Endodermal cell (in vitro differentiated cells): Measurements from ENCODE around the gene NUDT5. TPM values are rescaled to one million over a fixed set of nuclear protein-coding genes. Genes with fewer than 3 reads are reported as not detected.

Experiments used
- DNase-seq: peaks from one replicate; pipeline ENCODE4 v3.0.0-alpha.2; 2017
- H3K27ac ChIP-seq: 2 replicates; pipeline ENCODE4 v1.5.1; 2013; ENCODE audit warnings: mild to moderate bottlenecking, low read depth, low read length, moderate library complexity
- H3K27me3 ChIP-seq: 2 replicates; pipeline ENCODE4 v1.6.1; 2013; ENCODE audit warnings: mild to moderate bottlenecking, low read length, moderate library complexity; ENCODE audit not compliant: insufficient read depth, control insufficient read depth, poor library complexity, severe bottlenecking
- H3K36me3 ChIP-seq: 2 replicates; pipeline ENCODE4 v1.7.0; 2013; ENCODE audit warnings: mild to moderate bottlenecking, low read length, moderate library complexity; ENCODE audit not compliant: control insufficient read depth, insufficient read depth
- H3K4me1 ChIP-seq: one replicate; pipeline ENCODE4 v1.7.0; 2013; ENCODE audit warnings: low read length; ENCODE audit not compliant: control insufficient read depth, insufficient read depth
- H3K4me3 ChIP-seq: 2 replicates; pipeline ENCODE4 v1.5.1; 2013; ENCODE audit warnings: mild to moderate bottlenecking, low read length, moderate library complexity
- H3K9ac ChIP-seq: 2 replicates; pipeline ENCODE4 v1.6.1; 2013; ENCODE audit warnings: mild to moderate bottlenecking, low read length, moderate library complexity; ENCODE audit not compliant: poor library complexity, severe bottlenecking; ENCODE audit errors: extremely low read depth
- H3K9me3 ChIP-seq: 2 replicates; pipeline ENCODE4 v1.6.1; 2013; ENCODE audit warnings: mild to moderate bottlenecking, low read length, moderate library complexity; ENCODE audit not compliant: control insufficient read depth
- H3K27ac Mint-ChIP-seq: 2 replicates; pipeline ENCODE4 v1.8.0; 2020; ENCODE audit warnings: mixed read lengths
- H3K27me3 Mint-ChIP-seq: 2 replicates; pipeline ENCODE4 v1.8.0; 2021; ENCODE audit warnings: mild to moderate bottlenecking, mixed read lengths; ENCODE audit not compliant: insufficient read depth
- H3K36me3 Mint-ChIP-seq: 2 replicates; pipeline ENCODE4 v1.8.0; 2020; ENCODE audit warnings: low read depth, mixed read lengths
- H3K4me1 Mint-ChIP-seq: 2 replicates; pipeline ENCODE4 v1.8.0; 2020; ENCODE audit warnings: mixed read lengths
- H3K4me3 Mint-ChIP-seq: 2 replicates; pipeline ENCODE4 v1.8.0; 2020; ENCODE audit warnings: mild to moderate bottlenecking, moderate library complexity, mixed read lengths
- H3K9me3 Mint-ChIP-seq: 2 replicates; pipeline ENCODE4 v1.8.0; 2020; ENCODE audit warnings: mild to moderate bottlenecking, mixed read lengths
- CTCF ChIP-seq: fragments of 200-600 bp; sonication (generic); conservative IDR thresholded peaks from 2 replicates; pipeline ENCODE4 v1.5.0; 2021; ENCODE audit warnings: antibody characterized with exemption, mild to moderate bottlenecking
- WGBS, 2 experiments: methylation state at CpG; one replicate each; pipeline versions ENCODE4 v1.1.5 to v1.1.7; 2013; ENCODE audit warnings: missing lambda C conversion rate in 2 of 2, mixed read lengths in 1 of 2; ENCODE audit not compliant: insufficient coverage in 1 of 2, insufficient read length in 1 of 2; 5-methylcytosine and 5-hydroxymethylcytosine counted together
- total RNA-seq, 2 donors: library from RNA; stranded (reverse); fragmentation: NEBNext Ultra II Directional in 1 of 2; extraction: Animal tissue kit (Norgen Biotek cat#: 25700) in 1 of 2; gene quantifications; 2 replicates in 1 of 2; 3 replicates in 1 of 2; pipeline ENCODE4 v1.2.1, GENCODE V29; 2021

Gene NUDT5
- total RNA-seq, 2 donors from 2014 or later = 88.7 to 93.9 TPM

GRCh38 chr10:12160664-12161063 is 35.0 kb downstream of the NUDT5 start:
- no peak overlapping the region for H3K27ac Mint-ChIP-seq
- no peaks in the 10 kb centered on the region for H3K4me1 ChIP-seq

GRCh38 chr10:12158111-12158510 is 37.6 kb downstream of the NUDT5 start:
- H3K27me3 Mint-ChIP-seq = no peaks in the 10 kb centered on the region
- H3K36me3 Mint-ChIP-seq = peaks cover 50% of the 10 kb centered on the region
- no peak for DNase-seq
- no peak for TF ChIP-seq CTCF
- WGBS, 2 experiments = 92 to 100% methylated on average over 1 to 3 of the region's 3 CpGs
- H3K27ac Mint-ChIP-seq = no peak overlapping the region
- H3K27ac ChIP-seq = no peak overlapping the region
- H3K27me3 ChIP-seq = no peaks in the 10 kb centered on the region
- H3K4me3 Mint-ChIP-seq = no peak overlapping the region
- H3K4me1 Mint-ChIP-seq = no peaks in the 10 kb centered on the region
- no peaks in the 10 kb centered on the region for H3K9me3 Mint-ChIP-seq
- no peak overlapping the region for H3K4me3 ChIP-seq
- peaks cover 63% of the 10 kb centered on the region for H3K36me3 ChIP-seq
- H3K9me3 ChIP-seq = no peaks in the 10 kb centered on the region
- no peak overlapping the region for H3K9ac ChIP-seq
- no peaks in the 10 kb centered on the region for H3K4me1 ChIP-seq

More at GRCh38 chr10:12160664-12161063, 35.0 kb downstream of the NUDT5 start:
- Histone ChIP-seq H3K27me3 (no peaks in the 10 kb centered on the region), H3K36me3 (peaks cover 70% of the 10 kb centered on the region), H3K27ac (no peak overlapping the region), H3K9me3 (no peaks in the 10 kb centered on the region), H3K9ac (no peak overlapping the region), H3K4me3 (no peak overlapping the region)
- H3K4me3 Mint-ChIP-seq = no peak overlapping the region
- H3K4me1 Mint-ChIP-seq = no peaks in the 10 kb centered on the region
- peaks cover 60% of the 10 kb centered on the region for H3K36me3 Mint-ChIP-seq
- no peak for DNase-seq
- H3K27me3 Mint-ChIP-seq = no peaks in the 10 kb centered on the region
- no peaks in the 10 kb centered on the region for H3K9me3 Mint-ChIP-seq
- TF ChIP-seq CTCF = no peak
- WGBS, 2 experiments = 92 to 95% methylated on average over 3 to 5 of the region's 5 CpGs

GRCh38 chr10:12156367-12157123 is 39.1 kb downstream of the NUDT5 start:
- Mint-ChIP-seq H3K4me1 (no peaks in the 10 kb centered on the region), H3K27ac (no peak overlapping the region), H3K36me3 (peaks cover 38% of the 10 kb centered on the region), H3K27me3 (no peaks in the 10 kb centered on the region), H3K4me3 (no peak overlapping the region), H3K9me3 (no peaks in the 10 kb centered on the region)
- Histone ChIP-seq H3K9ac (no peak overlapping the region), H3K4me1 (no peaks in the 10 kb centered on the region), H3K27ac (no peak overlapping the region), H3K36me3 (peaks cover 54% of the 10 kb centered on the region), H3K9me3 (no peaks in the 10 kb centered on the region), H3K4me3 (no peak overlapping the region), H3K27me3 (no peaks in the 10 kb centered on the region)
- TF ChIP-seq CTCF = no peak
- 88 to 95% methylated on average over 5 to 14 of the region's 14 CpGs for WGBS, 2 experiments
- DNase-seq = no peak
